A673 (cell line): Measurements from ENCODE around the gene TMEM163.

Experiments
- CTCF ChIP-seq: fragments of 300-800, 200-600 bp; sonication (generic); conservative IDR thresholded peaks from 2 replicates; pipeline ENCODE4 v1.5.1; 2017; ENCODE audit warnings: low read depth, mild to moderate bottlenecking, antibody characterized with exemption, low read length, moderate library complexity, mixed read lengths
- EZH2 ChIP-seq: fragments of 200-600 bp; sonication (generic); IDR thresholded peaks from 2 replicates; pipeline ENCODE4 v1.6.1; 2017; ENCODE audit warnings: borderline replicate concordance, low read depth, mild to moderate bottlenecking, mixed read lengths, antibody characterized with exemption, low read length; ENCODE audit not compliant: poor library complexity, severe bottlenecking

DNA sequence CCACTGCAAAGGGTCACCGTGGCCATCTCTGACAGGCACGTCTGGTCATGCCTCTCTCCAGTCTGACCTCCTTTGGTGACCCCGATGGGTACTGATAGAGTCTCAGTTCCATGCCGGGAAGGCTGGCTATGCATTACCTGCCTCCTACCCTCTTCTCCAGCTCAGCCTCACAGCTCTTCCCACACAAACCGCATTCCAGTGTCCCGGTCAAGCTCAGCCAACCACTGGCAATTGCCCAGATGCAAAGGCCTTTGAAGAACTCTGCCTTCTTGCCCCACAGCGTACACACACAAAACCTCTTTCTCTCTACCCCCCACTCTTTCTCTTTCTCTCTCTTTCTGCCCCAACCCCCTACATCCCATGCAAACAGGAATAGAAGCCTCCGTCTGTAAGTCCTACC, 37.6 kb downstream of the TMEM163 start:
- TF ChIP-seq CTCF (no peak), EZH2 (no peak)
